EH (cell line): ENCODE measurements around the gene ZCCHC17.
A peak's percentile ranks its signal among the peaks of the same experiment; 100 is the strongest.
"Not testable (repeated sequence)": the region's sequence is repeated elsewhere in the genome, so short reads cannot be mapped to it uniquely, and the experiment has no call there.

Experiments
- DNase-seq: peaks from one replicate; pipeline ENCODE4 v3.0.0-alpha.2; 2015; ENCODE audit warnings: low read depth

ZCCHC17 gene, protein sequence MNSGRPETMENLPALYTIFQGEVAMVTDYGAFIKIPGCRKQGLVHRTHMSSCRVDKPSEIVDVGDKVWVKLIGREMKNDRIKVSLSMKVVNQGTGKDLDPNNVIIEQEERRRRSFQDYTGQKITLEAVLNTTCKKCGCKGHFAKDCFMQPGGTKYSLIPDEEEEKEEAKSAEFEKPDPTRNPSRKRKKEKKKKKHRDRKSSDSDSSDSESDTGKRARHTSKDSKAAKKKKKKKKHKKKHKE

DNA sequence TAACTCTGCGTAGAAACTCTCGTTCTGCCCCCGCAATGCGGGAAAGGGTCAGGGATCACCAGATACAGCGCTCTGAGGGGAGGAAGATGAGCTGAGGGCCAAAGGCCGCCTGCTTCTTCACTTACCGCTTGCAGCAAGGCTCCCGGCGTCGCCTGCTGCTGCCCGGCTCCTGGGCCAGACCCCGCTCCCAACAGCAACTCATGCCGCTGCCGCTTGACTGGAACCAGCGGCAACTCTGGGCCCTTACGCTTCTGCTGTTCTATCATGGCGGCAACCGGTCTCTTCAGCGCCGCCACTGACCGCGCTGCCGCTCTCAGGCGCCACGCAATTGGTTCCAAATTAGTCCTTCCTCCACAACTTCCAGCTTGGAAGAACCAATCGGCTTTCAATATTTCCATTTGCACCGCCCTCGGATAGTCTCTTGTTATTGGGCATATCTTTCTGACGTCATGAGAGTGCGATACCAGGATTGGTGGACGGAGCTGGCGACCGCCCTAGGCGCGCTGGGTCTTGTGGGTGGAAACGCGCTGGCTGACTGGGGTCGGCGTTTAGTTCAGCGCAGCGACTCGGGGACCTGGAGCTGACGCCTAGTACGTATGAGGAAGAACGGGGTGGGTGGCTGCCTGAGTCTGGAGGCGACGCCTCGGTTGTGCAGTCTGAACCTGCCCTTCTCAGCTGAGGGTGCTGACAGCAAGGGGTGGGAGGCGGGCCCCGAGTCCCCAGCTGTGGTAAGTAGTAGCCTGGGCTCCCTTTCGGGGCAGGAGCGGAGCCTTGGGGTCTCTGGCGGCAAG is at the start of gene ZCCHC17, which contains the start of gene SNRNP40:
Gene ZCCHC17, plus strand, starts transcription at position 547 of the 791 bp plus-strand sequence. CDS start 13,067 bp downstream, outside the sequence.
Gene SNRNP40, minus strand, starts transcription at position 303 of the 791 bp plus-strand sequence. Its CDS starts 37 bp downstream, at position 266.
- peak; percentile 100 for DNase-seq

DNA sequence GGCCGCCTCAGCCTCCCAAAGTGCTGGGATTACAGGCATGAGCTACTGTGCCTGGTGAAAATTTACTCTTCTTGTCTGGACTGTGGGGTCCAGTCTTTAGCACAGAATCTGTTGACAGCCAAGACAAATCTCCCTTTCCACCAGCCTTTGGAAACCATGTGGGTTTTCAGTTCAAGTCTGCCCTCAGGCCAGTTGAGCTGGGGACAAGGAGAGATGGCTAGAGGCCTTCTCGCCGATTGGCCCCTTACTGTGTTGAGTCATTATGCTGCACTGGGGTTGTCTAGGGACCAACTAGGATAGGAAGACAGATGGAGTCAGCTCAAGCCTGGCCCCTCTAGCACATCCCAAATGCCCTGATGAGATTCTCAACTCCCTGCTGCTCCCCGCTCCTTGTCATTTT is 48.6 kb upstream of the ZCCHC17 start:
- DNase-seq = peak; percentile 43

DNA sequence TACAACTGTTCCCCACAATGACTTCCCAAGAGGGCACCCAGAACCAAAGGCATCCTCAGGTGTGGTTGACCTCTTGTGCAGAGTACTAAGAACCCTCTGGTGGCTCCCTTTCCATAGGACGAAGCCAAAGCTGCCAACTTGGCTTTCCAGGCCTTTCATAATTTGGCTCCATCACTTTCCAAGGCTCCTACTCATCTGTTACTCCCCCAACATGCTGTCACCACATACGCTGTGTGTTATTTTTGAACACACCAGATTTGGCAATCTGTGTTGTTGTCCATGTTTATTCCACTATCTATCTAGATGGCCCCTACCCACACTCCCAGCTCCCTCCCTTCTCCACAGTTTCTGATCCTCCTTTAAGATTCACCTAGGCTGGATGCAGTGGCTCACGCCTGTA is 47.0 kb upstream of the ZCCHC17 start:
- no peak for DNase-seq

DNA sequence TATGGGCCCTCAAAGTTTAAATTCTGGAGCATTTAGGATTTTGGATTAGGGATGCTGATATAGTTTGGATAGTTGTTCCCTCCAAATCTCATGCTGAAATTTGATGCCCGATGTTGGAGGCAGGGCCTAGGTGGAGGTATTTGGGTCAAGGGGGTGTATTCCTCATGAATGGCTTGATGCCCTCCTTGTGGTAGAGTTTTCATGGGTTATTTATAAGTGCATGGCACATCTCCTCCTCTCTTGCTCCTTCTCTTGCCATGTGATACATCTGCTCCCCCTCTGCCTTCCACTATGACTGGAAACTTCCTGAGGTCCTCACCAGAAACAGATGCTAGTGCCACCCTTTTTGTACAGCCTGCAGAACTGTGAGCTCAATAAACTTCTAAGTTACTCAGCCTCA is 39.6 kb upstream of the ZCCHC17 start:
- DNase-seq = no peak

DNA sequence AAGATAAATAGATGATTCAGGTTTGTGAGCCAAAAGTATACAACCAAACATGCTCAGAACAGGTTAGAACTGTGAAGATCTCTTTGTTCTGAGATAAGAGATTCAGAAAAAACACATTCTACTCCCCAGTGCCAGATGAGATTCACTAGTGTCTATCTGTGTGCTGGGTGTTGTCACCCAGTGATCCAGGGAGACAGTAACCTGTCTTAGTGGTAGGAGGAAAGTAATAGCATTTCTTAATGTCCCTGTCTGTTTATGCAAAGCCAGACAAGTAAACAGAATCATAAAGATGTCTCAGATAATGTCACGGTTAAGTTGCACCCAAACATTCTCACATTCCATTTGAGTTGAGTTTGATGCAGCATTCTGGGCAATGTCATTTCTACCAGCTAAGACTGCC is 38.3 kb upstream of the ZCCHC17 start:
- DNase-seq = no peak

DNA sequence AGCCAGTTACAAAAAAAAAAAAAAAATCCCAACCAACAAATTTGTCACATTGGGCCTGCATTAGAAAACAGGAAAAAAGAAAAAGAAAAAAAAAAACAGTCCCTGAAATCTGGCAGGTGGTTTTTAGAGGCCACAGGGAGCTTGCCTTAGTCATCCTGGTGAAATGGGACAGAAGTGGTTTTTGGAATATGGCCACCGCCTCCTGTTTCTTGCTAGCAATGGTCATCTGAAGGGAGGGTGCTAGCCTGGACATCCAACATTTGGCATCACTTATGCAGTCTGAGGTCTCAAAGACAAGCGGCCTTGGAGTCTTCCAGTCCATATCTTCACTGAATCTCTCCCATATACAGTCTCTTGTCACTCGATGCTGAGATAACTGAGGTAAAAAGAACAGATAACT is 37.1 kb upstream of the ZCCHC17 start:
- no peak for DNase-seq

DNA sequence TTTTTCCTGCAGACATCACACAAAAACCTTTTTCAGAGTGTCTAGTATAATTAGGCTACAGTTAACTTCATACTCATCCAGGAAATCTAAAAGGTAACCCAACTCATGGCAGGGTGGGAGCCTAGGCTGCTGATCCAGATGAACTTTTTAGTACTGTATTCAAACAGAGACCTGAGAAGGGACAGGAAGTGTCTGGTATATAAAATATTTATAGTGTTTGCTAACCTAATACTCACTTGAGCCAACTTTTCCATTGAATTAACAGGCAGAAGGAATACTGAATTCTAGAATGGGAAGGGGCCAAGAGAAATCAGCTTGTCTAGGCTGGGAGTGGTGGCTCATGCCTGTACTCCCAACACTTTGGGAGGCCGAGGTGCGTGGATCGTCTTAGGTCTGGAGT is 34.9 kb upstream of the ZCCHC17 start:
- DNase-seq = no peak

DNA sequence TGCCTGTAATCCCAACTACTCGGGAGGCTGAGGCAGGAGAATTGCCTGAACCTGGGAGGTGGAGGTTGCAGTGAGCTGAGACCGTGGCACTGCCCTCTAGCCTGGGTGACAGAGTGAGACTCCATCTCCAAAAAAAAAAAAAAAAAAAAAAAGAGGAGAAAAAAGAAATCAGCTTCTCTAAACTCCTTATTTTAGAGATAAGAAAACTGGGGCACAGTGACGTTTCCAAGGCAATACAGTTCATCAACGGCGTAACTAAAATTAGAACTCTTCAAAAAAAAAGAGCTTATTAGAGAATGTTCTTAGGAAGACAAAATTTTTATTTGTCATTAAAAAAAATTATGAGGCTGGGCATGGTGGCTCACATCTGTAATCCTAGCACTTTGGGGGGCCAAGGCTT is 34.4 kb upstream of the ZCCHC17 start:
- not testable (repeated sequence) for DNase-seq

DNA sequence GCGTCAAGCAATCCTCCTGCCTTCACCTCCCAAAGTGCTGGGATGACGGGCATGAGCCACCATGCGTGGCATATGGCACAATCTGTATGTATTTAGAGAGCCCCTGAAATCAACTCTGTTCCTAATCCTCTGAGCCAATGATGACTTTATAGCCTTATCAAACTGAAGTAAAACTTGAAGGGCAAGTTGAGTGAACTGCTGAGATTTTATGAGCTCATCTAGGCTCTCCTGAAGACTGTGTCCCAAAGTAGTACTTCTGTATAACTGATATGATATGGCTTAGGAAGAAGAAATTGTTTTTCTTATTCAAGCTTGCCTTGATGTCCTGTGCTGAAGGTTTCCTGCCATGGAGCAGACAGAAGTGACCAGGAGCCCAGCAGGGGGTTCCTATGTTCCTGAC is 33.4 kb upstream of the ZCCHC17 start:
- no peak for DNase-seq

DNA sequence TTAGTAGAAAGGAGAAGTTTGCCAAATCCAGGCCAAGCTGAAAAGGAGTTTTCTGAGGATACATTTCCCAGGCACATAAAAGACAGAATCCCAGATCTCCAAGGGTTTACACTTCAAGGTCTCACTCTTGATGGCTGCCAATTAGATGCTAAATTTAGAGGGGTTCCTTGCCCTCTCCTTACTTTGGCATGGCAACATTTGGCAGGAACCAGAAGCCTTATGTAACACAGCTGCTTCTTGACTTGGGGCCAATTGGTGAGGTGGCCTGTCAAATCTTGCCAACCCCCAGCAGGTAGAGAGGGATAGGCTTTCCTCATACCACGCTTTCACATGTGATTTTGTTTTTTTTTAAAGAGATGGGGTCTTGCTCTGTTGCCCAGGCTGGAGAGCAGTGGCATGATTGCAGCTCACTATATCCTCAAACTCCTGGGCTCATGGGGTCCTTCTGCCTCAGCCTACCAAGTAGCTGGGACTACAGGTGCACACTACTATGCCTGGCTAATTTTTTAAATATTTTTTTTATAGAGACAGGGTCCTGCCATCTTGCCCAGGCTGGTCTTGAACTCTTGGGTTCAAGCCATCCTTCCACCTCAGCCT is 31.9 kb upstream of the ZCCHC17 start:
- DNase-seq = no peak

DNA sequence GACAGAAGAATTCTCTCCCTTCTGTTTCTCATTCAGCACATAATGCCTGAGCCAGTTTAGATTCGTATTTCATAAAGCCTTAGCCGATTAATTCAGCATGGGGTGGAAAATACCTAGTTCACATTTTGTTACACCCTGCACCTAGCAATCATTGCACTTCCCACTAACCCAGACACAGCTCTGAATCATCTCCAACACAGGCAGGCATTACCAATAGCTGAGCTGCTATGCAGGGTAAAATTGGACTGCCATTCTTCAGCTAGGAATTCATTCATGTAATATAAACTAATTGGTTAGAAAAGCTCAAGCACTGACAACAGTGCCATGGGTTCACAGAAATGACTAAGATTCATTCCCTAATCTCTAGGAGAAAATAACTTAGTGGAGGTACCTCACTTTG is 30.3 kb upstream of the ZCCHC17 start:
- peak; percentile 18 for DNase-seq

DNA sequence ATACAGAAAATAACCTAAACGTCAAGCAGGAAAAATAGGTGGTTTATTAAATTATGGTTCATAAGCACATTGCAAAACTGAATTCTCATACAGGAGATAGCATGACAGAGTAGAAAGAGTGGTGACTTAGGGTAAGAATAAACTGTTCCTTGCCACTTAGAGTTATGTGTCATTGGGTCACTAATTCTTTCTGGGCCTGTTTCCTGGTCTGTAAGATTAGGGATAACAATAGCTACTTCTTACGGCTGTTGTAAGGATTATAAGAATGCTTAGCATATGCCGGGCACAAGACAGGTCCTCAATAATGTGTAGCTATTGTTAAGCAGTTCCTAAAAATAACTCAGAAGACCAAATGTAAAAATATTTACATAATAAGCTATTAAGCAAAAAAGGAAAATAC is 24.5 kb upstream of the ZCCHC17 start:
- DNase-seq = no peak

DNA sequence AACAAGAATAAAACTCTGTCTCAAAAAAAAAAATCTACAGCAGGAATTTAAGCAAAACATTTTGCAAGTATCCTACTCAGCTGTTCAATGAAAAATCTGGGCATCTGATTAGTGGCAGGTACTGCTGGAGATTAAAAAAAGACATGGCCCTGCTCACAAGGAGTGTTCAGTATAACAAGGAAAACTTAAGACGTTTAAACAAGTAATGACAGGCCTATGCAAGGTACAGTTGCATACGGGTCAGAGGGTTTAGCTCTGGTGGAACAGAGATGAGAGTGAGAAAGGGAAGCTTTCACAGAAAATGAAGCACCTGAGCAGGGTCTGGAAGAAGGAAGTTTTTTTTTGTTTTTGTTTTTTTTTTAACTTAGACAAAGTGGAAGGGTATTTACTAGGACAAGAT is 23.2 kb upstream of the ZCCHC17 start:
- DNase-seq = no peak

DNA sequence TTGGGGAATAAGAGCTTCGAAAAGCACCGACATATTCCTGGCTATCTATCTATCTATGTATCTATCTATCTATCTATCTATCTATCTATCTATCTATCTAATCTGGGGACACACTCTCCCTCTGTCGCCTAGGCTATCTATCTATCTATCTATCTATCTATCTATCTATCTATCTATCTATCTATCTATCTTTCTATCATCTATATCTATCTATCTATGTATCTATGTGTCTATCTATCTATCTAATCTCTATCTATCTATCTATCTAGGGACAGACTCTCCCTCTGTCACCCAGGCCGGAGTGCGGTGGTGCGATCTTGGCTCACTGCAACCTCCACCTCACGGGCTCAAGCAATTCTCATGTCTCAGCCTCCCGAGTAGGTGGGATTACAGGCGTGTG is 14.4 kb upstream of the ZCCHC17 start:
- not testable (repeated sequence) for DNase-seq

DNA sequence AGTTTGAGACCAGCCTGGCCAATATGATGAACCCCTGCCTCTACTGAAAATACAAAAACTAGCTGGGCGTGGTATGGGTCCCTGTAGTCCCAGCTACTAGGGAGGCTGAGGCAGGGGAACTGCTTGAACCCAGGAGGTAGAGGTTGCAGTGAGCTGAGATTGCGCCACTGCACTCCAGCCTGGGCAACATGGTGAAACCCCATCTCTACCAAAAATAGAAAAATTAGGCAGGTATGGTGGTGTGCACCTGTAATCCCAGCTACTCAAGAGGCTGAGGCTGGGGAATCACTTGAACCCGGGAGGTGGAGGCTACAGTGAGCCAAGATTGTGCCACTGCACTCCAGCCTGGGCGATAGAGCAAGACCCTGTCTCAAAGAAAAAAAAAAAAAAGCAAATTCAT is 9.0 kb upstream of the ZCCHC17 start:
- not testable (repeated sequence) for DNase-seq

DNA sequence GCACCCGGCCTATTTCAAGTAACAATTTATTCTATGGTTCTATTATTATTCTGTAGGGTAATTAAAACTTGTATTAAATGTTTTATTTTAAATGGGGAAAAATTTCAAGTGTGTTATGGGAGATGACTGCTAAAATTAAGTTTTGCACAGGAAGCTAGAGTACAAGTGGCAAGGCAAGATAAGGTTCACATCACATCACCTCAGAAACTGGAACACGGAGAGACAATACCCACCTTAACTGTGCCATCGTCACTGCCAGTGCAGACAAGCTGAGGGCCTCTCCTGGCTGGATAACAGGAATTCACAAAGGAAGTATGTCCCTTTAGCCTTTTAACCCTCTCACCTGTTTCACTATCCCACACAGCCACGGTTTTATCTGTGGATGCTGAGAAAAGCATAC is 7.8 kb upstream of the ZCCHC17 start:
- DNase-seq = no peak

DNA sequence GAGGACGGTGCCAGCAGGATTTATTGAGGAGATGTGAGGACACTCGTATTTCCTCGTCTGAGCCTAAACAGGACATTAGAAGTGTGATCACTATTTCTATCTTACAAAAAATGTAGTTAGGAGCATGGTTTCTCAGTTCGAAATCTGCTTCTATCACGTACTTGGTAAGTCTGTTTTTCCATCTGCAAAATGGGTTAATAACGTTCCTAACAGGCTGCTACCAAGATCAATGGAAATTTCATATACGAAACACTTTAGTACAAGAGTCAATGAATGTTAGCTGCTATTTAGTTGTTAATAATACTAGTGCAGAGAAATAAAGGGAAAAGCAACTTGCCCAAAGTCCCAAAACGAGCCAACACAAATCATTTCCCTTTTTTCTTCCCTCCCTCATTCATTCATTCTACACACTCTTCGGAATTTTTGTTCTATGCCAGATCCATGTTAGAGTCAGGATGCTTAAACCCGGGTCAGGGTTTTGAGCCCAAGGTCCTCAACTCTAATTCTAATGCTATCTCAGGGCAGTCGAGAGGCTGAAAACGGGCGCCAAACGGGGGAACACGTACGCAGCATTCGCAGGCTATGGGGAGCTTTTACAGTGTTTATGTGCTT is 852 bp upstream of the ZCCHC17 start:
- no peak for DNase-seq

DNA sequence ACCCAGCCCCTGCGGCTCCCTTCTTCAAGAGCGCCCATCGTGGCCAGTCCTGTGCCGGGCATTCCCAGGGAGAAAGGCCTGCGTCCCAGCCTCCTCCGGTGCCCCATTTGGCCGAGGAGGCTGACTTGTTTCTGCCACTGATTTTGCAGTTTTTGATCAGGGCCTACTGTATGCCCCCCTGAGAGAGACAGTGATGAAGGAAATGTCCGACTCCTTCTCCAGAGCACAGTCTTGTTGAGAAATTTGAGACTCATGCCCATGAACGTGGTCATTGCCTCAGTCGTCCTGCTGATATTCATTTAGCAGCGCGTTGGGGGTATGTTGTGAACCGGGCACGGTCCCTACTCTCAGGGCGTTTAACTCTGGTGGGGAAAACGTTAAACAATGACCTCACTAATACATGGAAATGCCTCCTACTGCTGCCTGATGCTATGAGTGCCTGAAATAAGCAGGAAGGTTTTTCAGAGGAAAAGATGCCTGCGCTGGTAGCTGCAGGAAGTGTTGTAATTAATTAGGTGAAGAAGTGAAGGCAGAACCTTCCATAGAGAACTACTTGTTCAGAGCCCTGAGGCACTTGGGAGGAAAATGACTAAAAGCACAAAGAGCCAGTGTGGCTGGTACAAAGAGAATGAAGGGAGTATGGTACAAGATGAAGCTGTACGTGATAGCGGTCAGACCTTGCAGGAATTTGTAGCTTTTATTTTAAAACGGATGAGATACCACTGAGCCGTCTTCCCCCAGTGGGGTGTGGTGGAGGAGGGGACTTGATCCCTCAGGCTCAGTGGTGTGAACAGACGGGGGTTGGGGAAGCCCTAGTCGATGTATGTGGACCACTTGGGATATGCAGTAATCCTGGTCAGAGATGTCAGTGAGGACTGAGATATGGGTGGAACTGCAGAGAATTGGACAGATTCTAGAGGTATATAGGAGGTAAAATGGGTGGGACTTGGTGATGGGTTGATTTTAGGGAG is 730 bp downstream of the ZCCHC17 start:
- peak; percentile 64 for DNase-seq

DNA sequence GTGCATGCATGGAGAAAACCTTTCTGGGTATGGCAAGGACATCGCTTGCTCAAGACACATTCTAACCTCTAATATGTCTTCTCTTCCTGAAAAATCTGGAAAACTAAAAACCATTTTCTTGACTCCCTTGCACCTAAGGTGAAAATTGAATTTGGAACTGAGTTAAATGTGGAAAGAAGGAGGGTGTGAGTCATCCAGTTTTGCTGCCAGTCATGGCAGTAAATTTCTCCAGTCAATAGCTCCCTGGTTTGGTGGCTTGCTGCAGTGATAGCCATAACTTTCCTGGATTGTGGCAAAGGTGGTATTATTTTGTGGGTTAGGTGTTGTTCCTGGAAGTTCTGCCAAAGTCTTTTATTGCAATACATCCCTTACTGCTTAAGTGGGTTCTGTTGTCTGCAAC is 2.5 kb downstream of the ZCCHC17 start:
- DNase-seq = peak; percentile 40

DNA sequence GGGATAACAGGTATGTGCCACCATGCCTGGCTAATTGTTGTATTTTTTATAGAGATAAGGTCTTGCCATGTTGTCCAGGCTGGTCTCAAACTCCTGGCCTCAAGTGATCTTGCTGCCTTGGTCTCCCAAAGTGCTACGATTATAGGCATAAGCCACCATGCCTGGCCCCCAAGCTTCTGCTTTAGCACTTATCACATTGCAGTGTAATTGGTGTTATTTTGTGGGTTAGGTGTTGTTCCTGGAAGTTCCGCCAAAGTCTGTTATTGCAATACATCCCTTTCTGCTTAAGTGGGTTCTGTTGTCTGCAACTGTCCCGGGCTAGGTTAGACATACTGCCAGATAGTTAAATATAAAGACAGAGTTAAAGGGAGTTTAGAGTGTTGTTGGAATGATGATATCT is 3.4 kb downstream of the ZCCHC17 start:
- DNase-seq = no peak

DNA sequence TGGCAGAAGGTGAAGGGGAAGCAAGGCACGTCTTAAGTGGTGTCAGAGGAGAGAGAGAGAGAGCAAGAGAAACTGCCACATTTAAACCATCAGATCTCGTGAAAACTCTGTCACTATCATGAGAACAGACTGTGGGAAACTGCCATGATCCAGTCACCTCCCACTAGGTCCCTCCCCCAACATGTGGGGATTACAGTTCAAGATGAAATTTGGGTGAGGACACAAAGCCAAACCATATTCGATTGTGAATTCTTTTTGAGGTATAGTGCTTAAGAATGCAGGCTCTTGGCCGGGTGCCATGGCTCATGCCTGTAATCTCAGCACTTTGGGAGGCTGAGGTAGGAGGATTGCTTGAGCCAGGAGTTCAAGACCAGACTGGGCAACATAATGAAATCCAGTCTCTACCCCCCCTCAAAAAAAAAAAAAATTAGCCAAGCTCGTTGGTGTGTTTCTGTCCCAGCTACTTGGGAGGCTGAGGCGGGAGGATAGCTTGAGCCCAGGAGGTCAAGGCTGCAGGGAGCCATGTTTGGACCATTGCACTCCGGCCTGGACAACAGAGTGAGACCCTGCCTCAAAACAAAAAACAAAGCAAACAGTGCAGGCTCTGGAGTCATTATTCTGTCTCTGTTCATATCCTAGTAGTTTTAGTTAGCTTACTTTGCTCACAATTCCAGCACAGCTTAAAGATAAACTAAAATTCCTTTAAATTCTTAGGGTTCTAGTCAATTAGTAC is 6.0 kb downstream of the ZCCHC17 start:
- DNase-seq = peak; percentile 54
